RWPE2 (cell line): ENCODE measurements around the gene TUBGCP4.

ENCODE experiments used
- ATAC-seq: fragments of 200-7000 bp; cut with Tn5 transposase; 3 replicates; pipeline ENCODE4 v1.9.1; 2021; ENCODE audit warnings: low read depth
- DNase-seq: peaks from one replicate; pipeline ENCODE4 v3.0.0-alpha.2; 2020; ENCODE audit warnings: low spot score
- H3K27ac ChIP-seq: fragments of 450-650 bp; 2 replicates; pipeline ENCODE4 v1.5.1; 2017; ENCODE audit warnings: mild to moderate bottlenecking; ENCODE audit not compliant: poor library complexity, severe bottlenecking
- H3K27me3 ChIP-seq: fragments of 250-450 bp; sonication (Bioruptor Pico); 2 replicates; pipeline ENCODE4 v1.5.1; 2021; ENCODE audit warnings: mild to moderate bottlenecking, moderate library complexity; ENCODE audit not compliant: insufficient read depth, poor library complexity, severe bottlenecking
- H3K36me3 ChIP-seq: fragments of 250-450 bp; sonication (Bioruptor Pico); 2 replicates; pipeline ENCODE4 v1.5.1; 2020; ENCODE audit warnings: low read depth, mild to moderate bottlenecking, moderate library complexity
- H3K4me1 ChIP-seq: fragments of 250-450 bp; sonication (Bioruptor Pico); 2 replicates; pipeline ENCODE4 v1.5.1; 2021; ENCODE audit warnings: mild to moderate bottlenecking, moderate library complexity; ENCODE audit not compliant: insufficient read depth, poor library complexity, severe bottlenecking
- H3K4me3 ChIP-seq: fragments of 250-450 bp; sonication (Bioruptor Pico); 2 replicates; pipeline ENCODE4 v1.5.1; 2021; ENCODE audit warnings: mild to moderate bottlenecking, moderate library complexity; ENCODE audit not compliant: severe bottlenecking
- H3K9me3 ChIP-seq: fragments of 250-450 bp; sonication (Bioruptor Pico); 2 replicates; pipeline ENCODE4 v1.5.1; 2021; ENCODE audit warnings: mild to moderate bottlenecking, moderate library complexity; ENCODE audit not compliant: severe bottlenecking
- CTCF ChIP-seq: fragments of 450-650 bp; IDR thresholded peaks from one replicate; pipeline ENCODE4 v1.5.1; 2017; ENCODE audit warnings: mild to moderate bottlenecking, moderate library complexity; ENCODE audit not compliant: poor library complexity, severe bottlenecking

TUBGCP4 gene

GRCh38 chr15:43360821-43361220 lies 10.1 kb upstream of the TUBGCP4 start:
- TF ChIP-seq CTCF, result no peak
- Histone ChIP-seq H3K4me3 (no peak overlapping the region), H3K27me3 (no peaks in the 10 kb centered on the region), H3K27ac (no peak overlapping the region), H3K36me3 (peaks cover 80% of the 10 kb centered on the region), H3K9me3 (peaks cover 26% of the 10 kb centered on the region), H3K4me1 (no peaks in the 10 kb centered on the region)
- DNase-seq (no peak), ATAC-seq (no peak)

GRCh38 chr15:43361313-43361903 lies 9.5 kb upstream of the TUBGCP4 start:
- ATAC-seq (no peak), DNase-seq (no peak)
- H3K9me3 ChIP-seq, result peaks cover 26% of the 10 kb centered on the region
- no peak overlapping the region for H3K4me3 ChIP-seq
- no peaks in the 10 kb centered on the region for H3K27me3 ChIP-seq
- H3K36me3 ChIP-seq, result peaks cover 86% of the 10 kb centered on the region
- no peaks in the 10 kb centered on the region for H3K4me1 ChIP-seq
- TF ChIP-seq CTCF, result no peak
- H3K27ac ChIP-seq, result no peak overlapping the region

- Histone ChIP-seq H3K36me3 (peaks cover 60% of the 10 kb centered on the region), H3K4me3 (peak overlapping the region; percentile 85), H3K9me3 (no peaks in the 10 kb centered on the region), H3K27me3 (no peaks in the 10 kb centered on the region), H3K27ac (peak overlapping the region; percentile 48), H3K4me1 (peaks cover 16% of the 10 kb centered on the region)
- DNase-seq (peak; percentile 71), ATAC-seq (peak; percentile 62)
- TF ChIP-seq CTCF, result no peak
Observed at GRCh38 chr15:43370310-43370974, 459 bp upstream of the TUBGCP4 start.

GRCh38 chr15:43376017-43376705 lies 5.3 kb downstream of the TUBGCP4 start:
- ATAC-seq (peak; percentile 46; the same call in 2 of the 3 replicates), DNase-seq (no peak)
- Histone ChIP-seq H3K4me1 (peaks cover 13% of the 10 kb centered on the region), H3K9me3 (no peaks in the 10 kb centered on the region), H3K4me3 (no peak overlapping the region), H3K27ac (no peak overlapping the region), H3K27me3 (no peaks in the 10 kb centered on the region), H3K36me3 (peaks cover 75% of the 10 kb centered on the region)
- TF ChIP-seq CTCF, result peak; percentile 97
